COLO829 (cell line): ENCODE results near the gene CAMK2G.
A peak's percentile ranks its signal among the peaks of the same experiment; 100 is the strongest.

Experiments used
- DNase-seq: peaks from one replicate; pipeline ENCODE4 v3.0.0; 2012; ENCODE audit warnings: low spot score

Gene CAMK2G

DNA sequence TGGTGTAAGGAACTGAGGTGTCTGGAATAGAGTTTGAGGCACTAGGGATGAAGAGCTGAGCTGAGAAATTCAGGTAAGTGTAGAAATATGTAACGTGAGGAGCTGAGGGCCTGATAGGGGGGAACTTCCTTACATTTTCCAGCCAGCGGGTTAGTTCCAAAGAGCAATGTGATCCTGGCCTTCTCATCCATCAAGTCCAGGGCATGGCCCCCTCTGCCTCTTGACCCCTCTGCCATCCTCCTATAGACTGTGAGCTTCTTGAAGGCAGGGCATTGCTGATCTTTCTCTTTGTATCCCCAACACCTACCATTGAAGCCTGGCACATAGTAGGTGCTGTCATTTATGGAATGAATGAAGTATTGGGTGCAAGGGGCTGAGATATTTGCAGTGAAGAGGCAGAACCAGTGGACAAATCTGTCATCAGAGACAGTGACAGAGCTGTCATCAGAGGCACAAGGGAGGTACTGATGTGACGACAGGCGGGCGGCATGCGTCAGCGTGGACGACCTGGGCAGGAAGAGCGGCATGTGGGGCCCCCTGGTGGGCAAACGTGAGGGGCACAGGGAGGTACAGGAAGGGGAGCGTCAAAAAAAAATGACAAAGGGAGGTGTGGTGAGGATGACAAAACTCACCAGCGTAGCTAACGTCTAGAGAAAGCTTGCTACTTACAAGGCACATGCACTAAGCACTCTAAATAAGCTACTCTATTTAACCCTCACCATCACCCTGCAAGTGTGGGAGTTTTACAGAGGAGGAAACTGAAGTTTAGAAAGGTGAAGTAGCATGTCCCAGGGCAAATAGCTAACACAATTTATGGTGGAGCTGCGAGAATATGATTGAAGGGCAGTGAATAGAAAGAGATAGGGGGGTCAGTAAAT lies 5.2 kb upstream of the CAMK2G start:
- DNase-seq, result peak; percentile 40

DNA sequence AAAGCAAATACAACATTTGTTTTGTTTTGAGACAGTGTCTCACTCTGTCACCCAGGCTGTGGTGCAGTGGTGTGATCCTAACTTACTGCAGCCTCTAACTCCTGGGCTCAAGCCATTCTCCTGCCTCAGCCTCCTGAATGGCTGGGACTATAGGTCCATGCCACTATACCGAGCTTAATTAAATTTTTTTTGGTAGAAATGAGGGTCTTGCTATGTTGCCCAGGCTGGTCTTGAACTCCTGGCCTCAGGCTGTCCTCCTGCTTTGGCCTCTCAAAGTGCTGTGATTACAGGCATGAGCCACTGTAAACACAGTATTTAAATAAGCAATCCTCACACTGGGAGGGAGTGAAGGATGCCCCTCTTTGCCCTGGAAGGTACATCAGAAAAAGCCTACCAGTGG lies 4.0 kb upstream of the CAMK2G start:
- no peak for DNase-seq

DNA sequence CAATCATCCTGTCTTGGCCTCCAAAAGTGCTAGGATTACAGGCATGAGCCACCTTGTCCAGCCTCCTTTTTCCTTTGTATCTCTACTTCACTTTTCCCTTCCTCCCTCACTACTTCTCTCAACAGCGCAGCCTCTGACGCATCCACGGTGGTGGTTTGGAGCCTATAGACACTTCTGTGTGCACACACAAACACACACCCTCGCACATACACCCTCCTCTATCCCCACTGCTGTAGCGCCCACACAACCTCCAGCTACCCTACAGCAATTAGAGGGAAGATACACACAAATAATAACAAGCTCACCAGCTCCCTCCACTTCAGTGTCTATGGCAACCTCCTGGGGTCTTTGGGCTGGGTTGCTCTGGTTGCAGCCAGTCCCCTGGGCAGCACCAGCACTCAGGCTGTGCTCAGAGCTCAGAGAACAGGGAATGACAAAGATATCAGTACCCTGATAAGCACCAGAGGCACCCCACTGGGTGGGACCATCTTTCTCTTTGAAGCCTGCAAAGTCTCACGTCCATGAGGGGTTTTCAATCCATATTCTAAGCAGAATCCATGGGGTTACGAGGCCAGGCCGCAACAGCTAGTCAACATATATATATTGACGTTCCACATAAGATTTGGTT lies 3.3 kb upstream of the CAMK2G start:
- DNase-seq, result no peak

DNA sequence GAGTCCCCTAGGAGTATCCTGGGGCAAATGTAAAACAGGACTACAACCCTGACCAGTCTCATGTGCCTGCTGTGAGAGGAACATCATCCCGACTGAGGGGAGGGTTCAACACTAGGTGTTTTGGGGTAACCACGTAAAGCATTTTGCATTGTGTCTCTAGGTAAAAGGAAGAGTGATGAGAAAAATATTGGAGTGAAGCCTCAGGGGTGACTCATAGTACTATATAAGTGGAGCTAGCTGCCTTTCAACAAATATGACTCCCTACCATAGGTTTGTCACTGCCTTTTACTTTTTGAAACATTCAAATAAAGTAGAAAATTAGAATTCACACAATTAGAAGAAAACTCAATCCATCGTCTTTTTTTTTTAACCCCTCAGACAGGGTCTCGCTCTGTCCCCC lies 2.6 kb upstream of the CAMK2G start:
- no peak for DNase-seq

DNA sequence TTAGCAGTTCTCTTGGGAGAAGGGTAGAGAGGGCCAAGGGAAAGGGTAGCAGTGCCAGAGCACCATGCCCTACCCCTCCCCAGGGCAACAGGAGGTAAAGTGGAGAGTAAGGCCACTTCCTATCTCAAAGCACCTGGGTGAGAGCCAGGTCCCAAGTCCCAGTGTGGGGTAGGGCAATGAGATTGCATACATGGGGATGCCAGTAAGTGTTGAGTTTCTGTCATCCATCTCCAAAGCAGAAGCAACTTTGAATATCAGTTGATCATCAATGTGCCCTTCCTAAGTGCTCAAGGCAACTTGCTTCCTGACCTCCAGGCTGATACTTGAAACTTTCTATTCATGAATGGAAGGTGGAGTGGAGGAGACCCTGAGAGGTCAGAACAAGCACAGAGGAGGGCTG lies 2.2 kb upstream of the CAMK2G start:
- no peak for DNase-seq

DNA sequence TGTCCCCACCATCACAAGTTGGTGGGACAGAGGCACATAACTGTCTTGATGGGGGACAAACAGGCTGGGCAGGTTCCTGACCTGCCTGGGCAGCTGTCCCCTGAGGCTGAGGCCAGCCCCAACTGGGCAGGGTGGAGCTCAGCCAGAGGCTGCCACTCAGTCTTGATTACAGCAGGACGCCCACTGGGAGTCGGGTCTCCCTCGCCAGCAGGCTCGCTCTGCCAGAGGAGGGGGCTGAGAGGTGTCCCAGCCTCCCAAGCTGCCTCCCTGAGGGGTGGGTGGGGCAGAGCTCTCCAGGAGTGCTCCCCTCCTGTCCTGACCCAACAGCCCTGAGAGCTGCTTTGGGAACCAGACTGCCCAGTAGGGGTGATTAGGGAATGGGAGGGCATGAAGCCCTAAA lies 1.8 kb upstream of the CAMK2G start:
- no peak for DNase-seq

DNA sequence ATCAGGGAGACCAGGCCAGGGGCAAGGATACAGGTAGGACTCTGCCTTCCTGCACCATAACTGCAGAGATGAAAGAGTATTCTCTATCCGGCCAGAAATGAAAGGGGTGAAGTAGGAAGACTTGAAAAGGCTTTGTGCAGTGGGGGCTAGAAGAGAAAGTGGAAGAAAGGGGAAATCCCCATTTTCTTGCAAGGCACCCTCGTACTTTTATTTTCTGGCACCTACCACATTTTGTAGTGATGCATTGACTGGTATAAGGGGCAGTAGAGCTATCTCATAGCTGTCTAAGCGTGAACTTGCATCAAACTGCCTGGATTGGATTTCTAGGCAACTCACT lies 752 bp upstream of the CAMK2G start:
- no peak for DNase-seq

DNA sequence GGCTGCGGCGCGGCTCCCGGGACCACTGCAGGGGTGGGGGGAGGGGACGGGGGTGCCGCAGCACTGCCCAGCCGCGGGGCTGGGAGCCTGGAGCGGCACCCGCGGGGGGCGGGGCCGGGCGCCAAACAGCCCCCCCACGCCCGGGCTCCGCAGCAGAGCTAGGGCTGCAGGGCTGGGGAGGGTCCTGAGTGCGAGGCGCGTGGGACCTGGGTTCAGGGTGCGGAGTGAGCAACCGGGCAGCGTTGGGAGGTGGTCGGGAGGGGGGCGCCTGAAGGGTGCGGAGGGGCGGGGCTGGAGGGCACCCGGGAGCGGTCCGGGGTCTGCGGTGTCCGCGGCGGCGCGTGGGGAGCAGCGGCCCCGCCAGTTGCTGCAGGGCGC lies 528 bp downstream of the CAMK2G start:
- DNase-seq, result no peak

DNA sequence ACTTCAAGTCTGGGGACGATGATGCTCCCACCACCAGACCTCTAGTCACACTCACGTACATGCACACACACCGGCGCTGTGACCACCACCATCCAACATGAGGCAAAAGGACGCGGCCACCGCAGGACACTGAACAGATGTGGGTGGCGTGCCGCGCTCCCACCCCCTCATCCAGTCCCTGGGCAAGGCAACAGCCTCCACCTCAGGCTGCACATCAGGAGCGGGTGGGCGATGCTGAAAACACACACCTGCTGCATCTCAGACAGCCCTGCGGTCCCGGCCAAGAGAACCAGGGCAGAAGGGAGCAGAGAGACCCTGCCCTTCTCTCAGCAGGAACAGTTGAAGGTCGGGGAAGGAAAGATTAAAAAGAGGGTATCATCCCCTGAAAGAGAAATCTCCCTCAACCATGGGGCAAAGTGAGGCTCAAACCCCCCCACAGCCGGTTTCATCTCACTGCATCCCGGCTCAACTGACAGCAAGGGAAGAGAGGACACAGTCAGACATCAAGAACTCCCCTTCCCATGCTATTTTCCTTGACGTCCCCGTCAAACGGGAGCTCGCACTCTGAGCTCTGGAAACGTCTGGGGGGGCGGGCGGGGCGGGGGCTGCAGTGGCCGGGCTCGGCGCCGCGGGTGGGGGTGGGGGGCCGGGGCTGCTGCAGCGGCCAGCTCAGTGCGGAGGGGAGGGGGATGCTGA lies 1.1 kb downstream of the CAMK2G start:
- no peak for DNase-seq

DNA sequence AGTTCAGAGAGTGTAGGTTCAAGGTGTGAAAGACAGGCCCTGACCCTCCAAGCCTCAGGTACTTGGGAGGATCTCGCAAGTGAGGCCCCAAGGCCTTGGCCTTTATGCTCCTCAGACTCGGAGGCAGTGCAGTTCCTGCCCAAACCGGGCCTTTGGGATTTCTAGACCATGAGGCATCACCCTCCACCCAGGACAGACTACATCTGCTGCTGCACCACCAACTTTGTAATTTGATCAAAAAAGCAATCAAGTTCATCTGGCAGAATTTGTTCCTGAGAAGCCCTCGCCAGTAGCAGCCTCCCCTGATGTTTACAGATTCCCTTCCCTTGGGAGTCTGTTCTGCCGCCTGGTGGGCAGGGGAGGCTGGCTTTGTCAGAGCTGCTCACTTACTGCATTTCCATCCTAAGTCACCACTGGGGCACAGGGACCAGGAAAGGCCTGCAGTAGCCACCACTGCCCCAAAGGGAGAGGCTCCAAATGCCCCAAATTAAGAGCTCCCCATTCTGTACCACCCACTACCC lies 2.1 kb downstream of the CAMK2G start:
- no peak for DNase-seq

DNA sequence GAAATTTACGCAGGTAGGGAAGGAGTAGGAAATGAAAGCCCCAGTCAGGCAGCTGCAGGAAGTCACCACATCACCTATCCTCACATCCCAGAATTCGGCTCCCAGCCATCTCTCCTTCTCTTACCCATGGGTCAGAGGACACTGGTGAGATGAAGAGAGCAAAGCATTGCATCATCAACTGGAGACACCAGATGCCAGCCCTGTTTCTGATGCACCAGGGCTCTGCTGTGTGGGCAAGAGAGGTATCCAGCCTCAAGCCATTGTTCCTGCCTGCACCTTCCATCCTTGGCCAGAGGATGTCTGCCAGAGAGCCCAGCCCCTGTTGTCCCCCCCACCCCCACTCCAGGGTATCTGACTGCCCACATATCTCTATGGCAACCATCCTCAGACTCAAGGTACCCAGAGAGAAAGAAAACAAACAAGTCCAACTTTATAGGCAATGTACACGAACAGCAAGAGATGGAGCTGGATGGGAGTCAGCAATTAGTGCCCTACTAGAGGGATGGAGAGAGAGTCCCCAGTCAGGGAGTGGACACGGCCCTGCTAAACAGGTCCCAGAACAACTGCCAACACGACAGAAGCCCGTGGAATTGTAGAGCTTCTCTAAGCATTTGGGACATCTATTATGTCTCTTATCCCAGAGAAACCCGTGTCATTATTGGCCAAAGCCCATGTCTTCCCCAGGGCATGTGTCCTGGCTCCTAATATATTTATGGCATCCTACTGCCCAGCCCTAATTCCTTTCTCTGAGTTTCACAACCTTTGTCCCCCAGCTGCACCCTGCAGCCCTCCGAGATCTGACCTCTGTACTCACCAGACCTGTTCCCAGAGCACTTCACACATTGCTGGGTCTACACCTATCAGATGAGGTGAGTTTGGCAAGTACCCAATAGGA lies 2.8 kb downstream of the CAMK2G start:
- DNase-seq, result no peak

DNA sequence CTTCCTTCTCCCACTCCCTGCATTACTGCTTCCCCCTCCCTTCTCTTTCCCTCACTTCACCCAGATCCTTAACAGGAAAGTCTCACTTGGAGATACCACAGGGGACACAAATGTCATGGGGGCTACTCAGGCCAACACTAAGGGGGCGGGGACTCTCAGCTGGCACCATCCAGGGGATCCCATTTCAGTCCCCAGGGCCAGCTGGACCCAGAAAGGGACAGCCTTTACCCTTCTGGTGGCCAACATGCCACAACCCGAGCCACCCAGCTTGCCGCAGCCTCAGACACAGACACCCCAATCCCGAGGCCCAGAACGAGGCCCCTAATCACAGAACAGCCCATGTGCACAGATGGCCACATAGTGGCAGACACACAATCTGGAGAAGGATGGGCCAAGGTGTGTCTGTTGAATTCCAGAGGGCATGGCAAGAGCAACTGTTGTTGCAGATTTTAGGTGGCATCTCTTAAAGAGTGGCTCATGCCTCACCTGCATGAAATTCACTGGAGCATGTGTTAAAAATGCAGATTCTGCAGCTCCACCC lies 5.6 kb downstream of the CAMK2G start:
- no peak for DNase-seq

DNA sequence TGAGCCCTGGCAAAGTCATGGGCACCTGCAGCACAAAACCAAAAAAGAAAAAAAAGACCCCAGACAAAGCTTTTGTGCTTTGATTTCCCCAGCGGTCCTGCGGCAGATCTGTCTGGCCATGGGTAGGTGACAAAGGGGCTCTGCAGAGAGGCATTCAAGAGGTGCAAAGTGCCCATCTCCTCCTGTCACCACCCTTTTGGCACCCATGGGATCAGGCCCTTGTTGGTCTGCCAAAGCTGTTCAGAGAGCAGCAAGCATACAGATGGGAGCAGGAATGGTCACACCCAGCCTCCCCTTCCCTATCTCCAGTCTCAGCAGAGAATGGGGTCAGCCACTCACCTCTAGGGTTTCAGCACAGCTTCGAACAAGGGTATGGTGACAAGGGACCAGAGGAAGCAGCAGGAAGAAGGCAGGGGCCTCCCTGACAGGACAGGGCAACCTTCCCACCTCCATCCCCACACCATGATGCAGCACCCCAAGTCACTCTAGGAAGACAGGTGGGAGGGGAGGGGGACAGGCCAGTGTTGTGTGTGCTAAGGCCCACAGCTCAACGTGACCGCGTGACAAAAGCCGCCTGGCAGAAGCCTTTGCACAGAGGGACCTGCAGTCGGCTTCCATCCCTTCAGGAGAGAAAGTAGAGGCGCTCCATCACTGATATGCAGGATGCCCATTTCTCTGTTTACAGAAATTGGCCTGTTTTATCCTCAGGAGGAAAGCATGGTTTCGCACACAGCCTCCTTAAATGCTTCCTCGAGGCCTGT lies 6.3 kb downstream of the CAMK2G start:
- no peak for DNase-seq

DNA sequence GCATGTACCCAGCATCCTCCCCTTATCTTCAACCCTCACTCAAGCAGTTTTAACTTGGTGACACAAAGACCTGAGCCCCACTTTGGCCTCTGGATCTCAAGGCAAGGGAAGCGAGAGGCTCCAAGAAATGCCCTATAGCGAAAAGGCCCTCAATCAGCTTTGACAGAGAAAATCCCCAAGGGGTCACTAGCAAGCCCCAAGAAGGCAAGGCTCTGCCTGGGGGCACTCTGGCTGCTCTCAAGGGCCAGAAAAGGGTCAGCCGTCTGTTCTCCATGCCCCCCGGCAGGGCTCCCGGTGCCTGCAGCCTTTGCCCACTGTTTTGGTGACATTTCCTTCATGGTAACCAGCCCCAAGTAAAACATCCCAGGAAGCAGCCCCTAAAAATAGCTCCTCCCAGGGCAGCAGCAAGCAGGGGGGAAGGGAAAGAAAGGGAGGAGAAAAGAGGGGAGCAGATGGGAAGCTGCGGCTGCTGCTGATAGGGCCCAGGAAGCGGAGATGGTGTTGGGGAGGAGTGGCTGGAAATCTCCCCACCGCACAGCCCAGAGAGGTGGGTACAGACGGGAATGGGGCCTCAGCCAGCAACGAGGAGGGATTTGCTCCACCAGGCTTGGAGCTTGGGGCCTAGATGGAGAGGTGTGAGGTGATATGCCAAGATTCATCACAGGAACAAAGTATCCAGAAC lies 7.1 kb downstream of the CAMK2G start:
- no peak for DNase-seq

DNA sequence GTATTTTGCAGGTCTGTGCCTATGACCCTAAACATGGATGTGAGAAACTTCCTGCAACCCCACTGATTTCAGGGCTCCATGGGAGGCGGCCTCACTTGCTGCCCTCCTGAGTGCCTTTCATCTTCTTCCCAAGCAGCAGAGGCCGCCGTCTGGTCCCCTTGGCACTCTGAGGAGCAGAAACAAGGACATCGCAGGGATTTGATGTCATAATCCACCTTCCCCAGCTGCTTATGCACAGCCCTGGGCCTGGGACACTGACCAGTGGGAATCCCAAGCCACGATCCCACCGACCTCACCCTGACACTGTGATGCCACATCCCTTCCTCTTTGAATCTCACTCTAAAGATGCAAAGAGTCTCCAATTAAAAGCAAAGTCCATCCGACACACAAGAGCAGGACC lies 7.7 kb downstream of the CAMK2G start:
- no peak for DNase-seq

DNA sequence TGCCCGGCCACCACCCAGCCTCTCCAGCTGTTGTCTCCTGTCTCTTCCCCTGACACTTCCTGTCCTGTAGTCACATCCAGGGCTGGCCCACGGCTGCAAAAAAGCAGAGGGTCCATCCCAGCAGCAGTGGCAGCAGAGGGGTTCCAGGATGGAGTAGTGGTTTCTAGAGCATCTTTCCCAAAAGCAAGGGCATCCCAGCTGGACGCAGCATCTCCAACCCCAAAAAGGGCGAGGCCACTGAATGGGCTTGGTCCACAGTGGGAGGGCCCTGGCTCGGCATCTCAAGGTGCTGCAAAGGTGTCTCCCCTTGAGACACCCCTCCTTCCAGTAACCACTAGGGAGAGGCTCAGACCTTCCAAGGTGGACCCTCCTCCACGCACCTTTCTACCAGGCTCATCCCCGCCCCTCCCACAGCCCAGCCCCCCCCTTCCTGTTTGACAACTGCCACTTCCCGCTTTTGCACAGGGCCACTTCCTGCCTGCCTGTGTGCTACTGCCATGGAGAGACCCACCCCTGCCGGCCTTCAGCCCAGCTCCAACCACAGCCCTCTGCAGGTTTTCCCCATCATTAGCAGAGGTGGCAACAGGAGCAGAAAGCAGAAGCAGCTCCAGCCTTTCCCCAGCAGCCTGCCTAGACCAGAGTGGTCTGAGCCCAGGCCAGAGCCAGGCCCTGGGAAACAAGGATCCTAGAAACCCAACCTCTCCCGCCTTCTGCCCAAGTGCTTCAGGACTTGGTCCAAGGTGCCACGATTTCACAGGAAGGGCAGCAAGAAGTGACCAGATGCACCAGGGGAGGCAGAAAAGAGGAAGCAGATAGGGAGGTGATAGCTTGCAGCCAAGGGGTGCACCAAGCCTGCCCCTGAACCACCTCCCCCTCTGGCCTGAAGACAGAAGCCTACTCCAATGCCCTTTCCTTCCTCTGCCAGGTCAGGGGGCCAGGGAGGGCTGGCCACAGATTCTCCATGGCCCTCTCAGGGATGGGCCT lies 8.6 kb downstream of the CAMK2G start:
- DNase-seq, result no peak

DNA sequence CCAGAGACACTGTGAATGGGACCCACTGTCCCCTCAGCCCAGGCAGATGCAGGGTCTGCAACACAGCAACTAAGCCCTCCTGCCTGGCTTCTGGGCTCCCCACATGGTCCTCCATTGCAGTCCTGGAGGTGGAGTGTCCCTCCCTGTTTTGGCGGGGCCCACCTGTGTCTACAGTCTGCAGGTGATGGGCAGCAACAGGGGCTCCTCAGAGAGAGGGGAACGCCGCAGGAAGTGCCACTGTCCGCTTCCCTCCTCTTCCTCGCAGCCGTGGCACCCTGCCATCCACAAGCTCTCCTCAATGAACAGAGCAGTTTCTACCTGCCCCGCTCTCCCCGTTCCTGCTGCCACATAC lies 9.3 kb downstream of the CAMK2G start:
- DNase-seq, result no peak

DNA sequence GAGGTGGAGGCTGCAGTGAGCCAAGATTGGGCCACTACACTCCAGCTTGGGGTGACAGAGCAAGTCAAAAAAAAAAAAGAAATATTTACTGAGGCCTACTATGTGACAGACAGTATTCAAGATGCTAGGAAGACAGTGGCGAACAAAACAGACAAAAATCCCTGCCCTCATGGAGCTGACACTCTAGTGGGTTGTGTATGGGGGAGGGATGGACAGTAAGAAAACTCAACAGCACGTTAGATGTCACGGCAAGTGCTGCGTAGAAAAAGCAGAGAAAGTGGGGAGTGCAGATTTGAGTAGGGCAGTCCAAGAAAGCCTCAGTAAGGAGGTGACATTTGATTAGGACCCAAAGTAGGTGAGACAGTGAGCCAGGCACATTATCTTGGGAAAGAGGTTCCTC lies 10.1 kb downstream of the CAMK2G start:
- DNase-seq, result no peak
